ENCODE measurements around the gene CDC73.
"Not testable (repeated sequence)": the region's sequence is repeated elsewhere in the genome, so short reads cannot be mapped to it uniquely, and the experiment has no call there.

CDC73 gene

GRCh38 chr1:193114485-193115095, 7.2 kb upstream of the CDC73 start:
- no peak for DNase-seq

GRCh38 chr1:193115629-193116227, 6.1 kb upstream of the CDC73 start:
- DNase-seq, result peak; percentile 91

- DNase-seq, result not testable (repeated sequence)
Observed at GRCh38 chr1:193117167-193117566, 4.7 kb upstream of the CDC73 start.

GRCh38 chr1:193118194-193118593, 3.6 kb upstream of the CDC73 start:
- no peak for DNase-seq

GRCh38 chr1:193118803-193119730, 2.8 kb upstream of the CDC73 start:
- no peak for DNase-seq

- no peak for DNase-seq
Observed at GRCh38 chr1:193120604-193121166, 1.1 kb upstream of the CDC73 start.

- DNase-seq, result no peak
Observed at GRCh38 chr1:193123751-193124150, 1.9 kb downstream of the CDC73 start.

GRCh38 chr1:193125369-193125768, 3.5 kb downstream of the CDC73 start:
- no peak for DNase-seq

- no peak for DNase-seq
Observed at GRCh38 chr1:193131266-193131860, 9.5 kb downstream of the CDC73 start.

GRCh38 chr1:193140254-193140653, 18.4 kb downstream of the CDC73 start:
- no peak for DNase-seq

GRCh38 chr1:193141804-193142203, 20.0 kb downstream of the CDC73 start:
- no peak for DNase-seq

GRCh38 chr1:193142409-193142808, 20.6 kb downstream of the CDC73 start:
- no peak for DNase-seq

- DNase-seq, result no peak
Observed at GRCh38 chr1:193143285-193143684, 21.5 kb downstream of the CDC73 start.

- no peak for DNase-seq
Observed at GRCh38 chr1:193144361-193144938, 22.6 kb downstream of the CDC73 start.

- DNase-seq, result no peak
Observed at GRCh38 chr1:193144999-193145398, 23.2 kb downstream of the CDC73 start.

- DNase-seq, result no peak
Observed at GRCh38 chr1:193156117-193156821, 34.4 kb downstream of the CDC73 start.

- no peak for DNase-seq
Observed at GRCh38 chr1:193156822-193157142, 35.0 kb downstream of the CDC73 start.

GRCh38 chr1:193157360-193157759, 35.5 kb downstream of the CDC73 start:
- no peak for DNase-seq

- no peak for DNase-seq
Observed at GRCh38 chr1:193176113-193176512, 54.3 kb downstream of the CDC73 start.

GRCh38 chr1:193176788-193177187, 55.0 kb downstream of the CDC73 start:
- DNase-seq, result no peak

GRCh38 chr1:193179094-193179493, 57.3 kb downstream of the CDC73 start:
- DNase-seq, result no peak

- DNase-seq, result no peak
Observed at GRCh38 chr1:193181536-193181935, 59.7 kb downstream of the CDC73 start.

Measured in islet precursor cell (in vitro differentiated cells).